Gastrocnemius medialis (tissue), 4 donors: ENCODE data around the gene TMEM89.

ENCODE experiments used
- CTCF ChIP-seq, 5 experiments: fragments of 450-650 bp in 3 of 5; fragments of 200-600 bp in 2 of 5; sonication (generic) in 2 of 5; IDR thresholded peaks in 4 of 5; conservative IDR thresholded peaks in 1 of 5; 1 replicate in 4 of 5; 2 replicates in 1 of 5; pipeline ENCODE4 v1.5.1; 2016 to 2019; ENCODE audit warnings: antibody characterized with exemption in 5 of 5, mild to moderate bottlenecking in 3 of 5, moderate library complexity in 3 of 5
- POLR2A ChIP-seq, 2 donors: fragments of 450-650 bp; IDR thresholded peaks; one replicate each; pipeline ENCODE4 v1.6.1; 2017; ENCODE audit warnings: antibody characterized with exemption in 2 of 2, mild to moderate bottlenecking in 2 of 2, moderate library complexity in 2 of 2

- TF ChIP-seq CTCF (IDR thresholded peaks at IDR 0.05 in 4 of 5, conservative IDR thresholded peaks at IDR 0.05 in 1 of 5) (no peak), POLR2A (IDR thresholded peaks at IDR 0.05) (no peak)
Observed at GRCh38 chr3:48647714-48648113, 26.1 kb upstream of the TMEM89 start.
